HG02642 (cell line): Measurements from ENCODE around the gene THSD4.

Source experiments
- ATAC-seq: cut with Tn5 transposase; IDR thresholded peaks from one replicate; pipeline ENCODE4 v1.9.1; 2021; ENCODE audit warnings: mild to moderate bottlenecking; ENCODE audit not compliant: unreplicated experiment, poor library complexity

THSD4 gene

GRCh38 chr15:71180986-71181853, 65.9 kb downstream of the THSD4 start:
- ATAC-seq, result no peak

- ATAC-seq, result no peak
Measured at GRCh38 chr15:71182522-71182921, 67.3 kb downstream of the THSD4 start.

- ATAC-seq, result no peak
Measured at GRCh38 chr15:71183063-71183462, 67.8 kb downstream of the THSD4 start.

GRCh38 chr15:71185706-71186105, 70.4 kb downstream of the THSD4 start:
- ATAC-seq, result no peak

- ATAC-seq, result no peak
Measured at GRCh38 chr15:71186267-71186666, 71.0 kb downstream of the THSD4 start.

- no peak for ATAC-seq
Measured at GRCh38 chr15:71187078-71187477, 71.8 kb downstream of the THSD4 start.

- no peak for ATAC-seq
Measured at GRCh38 chr15:71187526-71187925, 72.3 kb downstream of the THSD4 start.

- no peak for ATAC-seq
Measured at GRCh38 chr15:71189718-71190117, 74.4 kb downstream of the THSD4 start.

GRCh38 chr15:71191296-71191695, 76.0 kb downstream of the THSD4 start:
- ATAC-seq, result no peak

GRCh38 chr15:71192816-71193215, 77.5 kb downstream of the THSD4 start:
- ATAC-seq, result no peak

GRCh38 chr15:71194286-71194685, 79.0 kb downstream of the THSD4 start:
- ATAC-seq, result no peak

GRCh38 chr15:71195242-71195641, 80.0 kb downstream of the THSD4 start:
- ATAC-seq, result no peak

- ATAC-seq, result no peak
Measured at GRCh38 chr15:71197620-71198019, 82.3 kb downstream of the THSD4 start.

GRCh38 chr15:71198846-71199245, 83.6 kb downstream of the THSD4 start:
- no peak for ATAC-seq

GRCh38 chr15:71199384-71200351, 84.4 kb downstream of the THSD4 start:
- no peak for ATAC-seq

GRCh38 chr15:71201477-71201876, 86.2 kb downstream of the THSD4 start:
- no peak for ATAC-seq

- ATAC-seq, result no peak
Measured at GRCh38 chr15:71202712-71203111, 87.4 kb downstream of the THSD4 start.

- no peak for ATAC-seq
Measured at GRCh38 chr15:71203586-71204474, 88.6 kb downstream of the THSD4 start.

GRCh38 chr15:71207141-71207540, 91.9 kb downstream of the THSD4 start:
- ATAC-seq, result no peak

- ATAC-seq, result no peak
Measured at GRCh38 chr15:71212146-71212545, 96.9 kb downstream of the THSD4 start.
